T-helper 2 cell treated with Interferon-gamma antibody and Interleukin-4, amounts not matched to agents 5 μg/mL and 100 μg/mL, for 36 hours (primary cell): ENCODE data around the gene KDM6B.
"Not testable (repeated sequence)": the region's sequence is repeated elsewhere in the genome, so short reads cannot be mapped to it uniquely, and the experiment has no call there.

Experiments
- DNase-seq: peaks from one replicate; pipeline ENCODE4 v3.0.0; 2021; ENCODE audit warnings: low spot score
- H3K27ac Mint-ChIP-seq: one replicate; pipeline ENCODE4 v1.8.0; 2021; ENCODE audit warnings: mild to moderate bottlenecking, mixed read lengths
- H3K27me3 Mint-ChIP-seq: one replicate; pipeline ENCODE4 v1.8.0; 2021; ENCODE audit warnings: low read depth, mixed read lengths
- H3K36me3 Mint-ChIP-seq: one replicate; pipeline ENCODE4 v1.8.0; 2021; ENCODE audit warnings: low read depth, mixed read lengths
- H3K4me1 Mint-ChIP-seq: one replicate; pipeline ENCODE4 v1.8.0; 2021; ENCODE audit warnings: low read depth, mixed read lengths
- H3K4me3 Mint-ChIP-seq: one replicate; pipeline ENCODE4 v1.8.0; 2022; ENCODE audit warnings: mild to moderate bottlenecking, moderate library complexity, mixed read lengths
- H3K9me3 Mint-ChIP-seq: one replicate; pipeline ENCODE4 v1.8.0; 2021; ENCODE audit warnings: mixed read lengths

The KDM6B gene

GRCh38 chr17:7856811-7857712 is 23.0 kb downstream of the KDM6B start, which contains the start of gene NAA38:
Gene NAA38, minus strand, starts transcription at chr17:7857559. Its CDS starts 96 bp downstream, at chr17:7857463.
- no peaks in the 10 kb centered on the region for H3K27me3 Mint-ChIP-seq
- H3K36me3 Mint-ChIP-seq, result peaks cover 15% of the 10 kb centered on the region
- no peak within 1 kb of the TSS for H3K27ac Mint-ChIP-seq
- no peak within 1 kb of the TSS for H3K4me3 Mint-ChIP-seq
- H3K4me1 Mint-ChIP-seq, result peaks cover 14% of the 10 kb centered on the region
- peak; percentile 93 for DNase-seq
- H3K9me3 Mint-ChIP-seq, result no peaks in the 10 kb centered on the region

GRCh38 chr17:7857713-7858521 is 23.9 kb downstream of the KDM6B start, which contains the start of gene CYB5D1:
Gene CYB5D1, plus strand, starts transcription at chr17:7858003. Its CDS starts 132 bp downstream, at chr17:7858135.
- H3K9me3 Mint-ChIP-seq, result no peaks in the 10 kb centered on the region
- peak; percentile 89 for DNase-seq
- H3K27ac Mint-ChIP-seq, result no peak within 1 kb of the TSS
- H3K4me1 Mint-ChIP-seq, result peaks cover 13% of the 10 kb centered on the region
- no peaks in the 10 kb centered on the region for H3K27me3 Mint-ChIP-seq
- no peak within 1 kb of the TSS for H3K4me3 Mint-ChIP-seq
- peaks cover 15% of the 10 kb centered on the region for H3K36me3 Mint-ChIP-seq

GRCh38 chr17:7858522-7858810 is 24.4 kb downstream of the KDM6B start:
- no peak for DNase-seq
- no peak overlapping the region for H3K4me3 Mint-ChIP-seq
- H3K9me3 Mint-ChIP-seq, result no peaks in the 10 kb centered on the region
- H3K27me3 Mint-ChIP-seq, result no peaks in the 10 kb centered on the region
- no peak overlapping the region for H3K27ac Mint-ChIP-seq
- peaks cover 13% of the 10 kb centered on the region for H3K4me1 Mint-ChIP-seq
- peaks cover 15% of the 10 kb centered on the region for H3K36me3 Mint-ChIP-seq

- Mint-ChIP-seq H3K9me3 (no peaks in the 10 kb centered on the region), H3K27ac (no peak overlapping the region), H3K36me3 (peaks cover 12% of the 10 kb centered on the region), H3K27me3 (no peaks in the 10 kb centered on the region), H3K4me3 (no peak overlapping the region), H3K4me1 (peaks cover 13% of the 10 kb centered on the region)
- no peak for DNase-seq
Measured at GRCh38 chr17:7859028-7859427, 25.0 kb downstream of the KDM6B start.

GRCh38 chr17:7862692-7863437 is 28.8 kb downstream of the KDM6B start:
- Mint-ChIP-seq H3K27me3 (no peaks in the 10 kb centered on the region), H3K4me3 (no peak overlapping the region), H3K9me3 (no peaks in the 10 kb centered on the region), H3K36me3 (peaks cover 30% of the 10 kb centered on the region), H3K4me1 (peaks cover 21% of the 10 kb centered on the region), H3K27ac (no peak overlapping the region)
- DNase-seq, result no peak

GRCh38 chr17:7864384-7864783 is 30.4 kb downstream of the KDM6B start:
- H3K4me3 Mint-ChIP-seq, H3K9me3 Mint-ChIP-seq, DNase-seq, H3K27me3 Mint-ChIP-seq, H3K27ac Mint-ChIP-seq: not testable (repeated sequence)
- peaks cover 32% of the 10 kb centered on the region for H3K36me3 Mint-ChIP-seq
- peaks cover 25% of the 10 kb centered on the region for H3K4me1 Mint-ChIP-seq

- Mint-ChIP-seq H3K27ac (no peak overlapping the region), H3K4me1 (peaks cover 21% of the 10 kb centered on the region), H3K27me3 (no peaks in the 10 kb centered on the region), H3K9me3 (no peaks in the 10 kb centered on the region), H3K36me3 (peaks cover 27% of the 10 kb centered on the region), H3K4me3 (no peak overlapping the region)
- DNase-seq, result no peak
Measured at GRCh38 chr17:7864995-7865650, 31.1 kb downstream of the KDM6B start.

- H3K9me3 Mint-ChIP-seq, result no peaks in the 10 kb centered on the region
- peak overlapping the region; percentile 67 for H3K4me3 Mint-ChIP-seq
- H3K36me3 Mint-ChIP-seq, result peaks cover 34% of the 10 kb centered on the region
- DNase-seq, result no peak
- no peaks in the 10 kb centered on the region for H3K27me3 Mint-ChIP-seq
- peak overlapping the region; percentile 68 for H3K27ac Mint-ChIP-seq
- peaks cover 21% of the 10 kb centered on the region for H3K4me1 Mint-ChIP-seq
Measured at GRCh38 chr17:7867881-7868329, 33.9 kb downstream of the KDM6B start.

- Mint-ChIP-seq H3K4me1 (peaks cover 18% of the 10 kb centered on the region), H3K36me3 (peaks cover 29% of the 10 kb centered on the region), H3K27me3 (no peaks in the 10 kb centered on the region), H3K9me3 (no peaks in the 10 kb centered on the region), H3K4me3 (no peak overlapping the region), H3K27ac (no peak overlapping the region)
- no peak for DNase-seq
Measured at GRCh38 chr17:7873051-7873450, 39.0 kb downstream of the KDM6B start.

GRCh38 chr17:7875804-7876370 is 41.9 kb downstream of the KDM6B start:
- peaks cover 8% of the 10 kb centered on the region for H3K4me1 Mint-ChIP-seq
- H3K9me3 Mint-ChIP-seq, result no peaks in the 10 kb centered on the region
- peaks cover 27% of the 10 kb centered on the region for H3K36me3 Mint-ChIP-seq
- H3K4me3 Mint-ChIP-seq, result no peak overlapping the region
- no peaks in the 10 kb centered on the region for H3K27me3 Mint-ChIP-seq
- no peak overlapping the region for H3K27ac Mint-ChIP-seq
- no peak for DNase-seq

GRCh38 chr17:7878234-7878633 is 44.2 kb downstream of the KDM6B start:
- Mint-ChIP-seq H3K27me3 (no peaks in the 10 kb centered on the region), H3K4me3 (no peak overlapping the region), H3K27ac (no peak overlapping the region), H3K36me3 (peaks cover 19% of the 10 kb centered on the region), H3K4me1 (peaks cover 8% of the 10 kb centered on the region), H3K9me3 (no peaks in the 10 kb centered on the region)
- DNase-seq, result no peak

- Mint-ChIP-seq H3K36me3 (peaks cover 11% of the 10 kb centered on the region), H3K9me3 (no peaks in the 10 kb centered on the region), H3K4me3 (no peak overlapping the region), H3K4me1 (peaks cover 4% of the 10 kb centered on the region), H3K27ac (no peak overlapping the region), H3K27me3 (no peaks in the 10 kb centered on the region)
- DNase-seq, result no peak
Measured at GRCh38 chr17:7880076-7880868, 46.3 kb downstream of the KDM6B start.
